ENCODE data around the gene STX12.
A peak's percentile ranks its signal among the peaks of the same experiment; 100 is the strongest.
"Not testable (repeated sequence)": the region's sequence is repeated elsewhere in the genome, so short reads cannot be mapped to it uniquely, and the experiment has no call there.

STX12 gene

GRCh38 chr1:27831568-27832410 is 58.8 kb downstream of the STX12 start:
- DNase-seq, result no peak

GRCh38 chr1:27832762-27833161 is 59.7 kb downstream of the STX12 start:
- no peak for DNase-seq

- no peak for DNase-seq
Measured at GRCh38 chr1:27833470-27833869, 60.5 kb downstream of the STX12 start.

- DNase-seq, result no peak
Measured at GRCh38 chr1:27835046-27835445, 62.0 kb downstream of the STX12 start.

DNA sequence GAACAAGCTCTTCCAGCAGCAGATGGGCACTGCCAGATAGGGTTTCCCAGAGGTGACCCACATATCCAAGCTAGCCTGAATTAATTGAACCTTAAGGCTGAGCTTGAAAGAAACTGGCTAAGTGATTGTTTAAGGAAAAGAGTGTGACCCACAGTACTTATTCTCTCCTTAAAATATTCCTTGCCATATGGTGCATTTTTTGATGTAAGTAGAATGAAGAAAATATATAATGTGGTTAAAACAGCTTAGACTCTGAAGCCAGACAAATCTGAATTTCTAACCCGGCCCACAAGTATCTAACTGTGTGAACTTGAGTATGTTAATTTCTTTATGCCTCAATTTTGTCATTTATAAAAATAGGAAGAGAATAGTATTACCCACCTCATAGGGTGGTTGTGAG is 62.5 kb downstream of the STX12 start:
- no peak for DNase-seq

DNA sequence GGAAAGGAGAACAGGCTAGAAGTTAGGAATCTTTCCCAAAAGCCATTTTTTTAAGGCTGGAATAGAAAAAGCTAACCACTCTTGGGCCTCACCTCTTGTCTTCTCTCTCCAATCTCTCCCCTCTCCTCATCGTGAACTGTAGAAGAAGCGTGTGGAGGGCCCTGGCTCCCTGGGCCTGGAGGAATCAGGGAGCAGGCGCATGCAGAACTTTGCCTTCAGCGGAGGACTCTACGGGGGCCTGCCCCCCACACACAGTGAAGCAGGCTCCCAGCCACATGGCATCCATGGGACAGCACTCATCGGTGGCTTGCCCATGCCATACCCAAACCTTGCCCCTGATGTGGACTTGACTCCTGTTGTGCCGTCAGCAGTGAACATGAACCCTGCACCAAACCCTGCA is 76.9 kb downstream of the STX12 start:
- DNase-seq, result no peak

- DNase-seq, result no peak
Measured at GRCh38 chr1:27855085-27855484, 82.1 kb downstream of the STX12 start.

- DNase-seq, result no peak
Measured at GRCh38 chr1:27856561-27857343, 83.7 kb downstream of the STX12 start.

DNA sequence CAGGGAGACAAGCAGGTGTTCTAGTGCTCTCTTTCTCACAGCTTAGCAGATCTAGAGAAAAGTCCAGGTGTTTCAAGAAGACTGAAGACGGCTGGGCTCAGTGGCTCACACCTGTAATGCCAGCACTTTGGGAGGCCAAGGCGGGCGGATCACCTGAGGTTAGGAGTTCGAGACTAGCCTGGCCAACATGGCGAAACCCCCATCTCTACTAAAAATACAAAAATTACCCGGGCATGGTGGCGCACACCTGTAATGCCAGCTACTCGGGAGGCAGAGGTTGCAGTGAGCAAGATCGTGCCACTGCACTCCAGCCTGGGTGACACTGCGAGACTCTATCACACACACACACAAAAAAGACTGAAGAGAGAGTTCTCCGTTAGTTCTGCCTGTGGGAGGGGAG is 84.5 kb downstream of the STX12 start:
- not testable (repeated sequence) for DNase-seq

- DNase-seq, result peak; percentile 86
Measured at GRCh38 chr1:27858072-27858948, 85.3 kb downstream of the STX12 start.

GRCh38 chr1:27858949-27859576 is 86.0 kb downstream of the STX12 start:
- DNase-seq, result no peak

DNA sequence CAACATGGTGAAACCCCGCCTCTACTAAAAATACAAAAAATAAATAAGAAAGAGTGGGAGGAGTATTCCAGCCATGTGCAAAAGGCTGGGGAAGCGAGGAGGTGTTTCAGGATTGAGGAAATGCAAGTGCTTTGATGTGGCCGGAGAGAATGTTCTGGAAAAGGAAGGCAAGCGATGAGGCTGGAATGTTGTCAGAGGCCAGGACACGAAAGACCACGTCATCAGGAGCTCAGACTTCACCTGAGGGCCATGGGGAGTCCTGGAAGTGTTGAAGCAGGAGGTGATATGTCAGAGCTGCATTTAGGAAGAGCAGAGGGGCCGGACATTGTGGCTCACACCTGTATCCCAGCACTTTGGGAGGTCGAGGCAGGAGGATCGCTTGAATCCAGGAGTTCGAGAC is 88.4 kb downstream of the STX12 start:
- no peak for DNase-seq

GRCh38 chr1:27862004-27862403 is 89.0 kb downstream of the STX12 start:
- DNase-seq, result no peak

- DNase-seq, result no peak
Measured at GRCh38 chr1:27862671-27863537, 89.9 kb downstream of the STX12 start.

GRCh38 chr1:27863538-27863915 is 90.5 kb downstream of the STX12 start:
- DNase-seq, result no peak

GRCh38 chr1:27864264-27864895 is 91.4 kb downstream of the STX12 start:
- peak; percentile 63 for DNase-seq

DNA sequence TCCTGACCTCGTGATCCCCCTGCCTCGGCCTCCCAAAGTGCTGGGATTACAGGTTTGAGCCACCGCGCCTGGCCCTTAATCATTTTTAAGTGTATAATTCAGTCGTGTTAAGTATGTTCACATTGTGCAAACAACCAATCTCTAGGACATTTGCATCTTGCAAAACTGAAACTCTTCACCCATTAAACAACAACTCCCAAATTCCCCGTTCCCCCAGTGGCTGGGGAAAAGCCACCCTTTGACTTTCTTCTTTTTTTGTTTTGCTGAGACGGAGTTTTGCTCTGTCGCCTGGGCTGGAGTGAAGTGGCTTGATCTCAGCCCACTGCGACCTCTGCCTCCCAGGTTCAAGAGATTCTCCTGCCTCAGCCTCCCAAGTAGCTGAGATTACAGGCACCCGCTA is 92.8 kb downstream of the STX12 start:
- DNase-seq, result no peak

- DNase-seq, result no peak
Measured at GRCh38 chr1:27868556-27868931, 95.5 kb downstream of the STX12 start.

DNA sequence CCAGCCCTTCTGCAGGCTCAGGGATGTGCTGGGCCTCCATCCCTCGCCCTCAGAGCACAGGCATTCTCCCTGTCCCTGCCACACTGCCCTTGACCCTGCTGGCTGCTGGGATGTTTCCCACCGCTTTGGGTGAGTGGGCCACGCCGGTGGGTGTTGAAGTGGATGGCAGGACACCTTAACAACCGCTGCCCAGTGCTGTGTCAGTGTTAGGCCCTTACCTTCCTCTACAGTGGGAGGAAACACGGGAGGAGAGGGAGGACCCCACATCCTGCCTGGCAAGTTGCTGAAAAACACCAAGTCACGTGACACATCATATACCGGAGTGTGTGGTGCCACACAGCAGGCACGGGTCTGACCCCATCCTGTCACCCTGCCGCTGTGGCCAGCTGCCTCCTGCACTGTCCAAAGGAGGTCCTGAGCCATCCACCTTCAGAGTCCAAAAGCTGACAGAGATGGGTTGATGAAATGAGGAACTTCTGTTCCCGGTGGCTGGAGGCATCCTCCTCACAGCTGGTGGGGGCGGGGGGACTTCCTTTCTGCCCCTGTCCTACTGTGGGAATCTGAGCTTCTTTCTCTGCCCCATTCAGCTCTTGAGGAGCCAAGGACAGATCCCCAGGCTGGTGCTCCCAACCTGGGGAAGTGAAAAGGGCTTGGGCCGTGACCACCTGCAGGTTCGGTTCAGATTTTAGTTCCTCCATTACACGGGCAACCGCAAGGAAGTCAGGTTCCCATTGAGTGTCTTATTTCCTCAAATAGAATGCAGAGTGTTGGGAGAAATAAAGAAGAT is 96.1 kb downstream of the STX12 start:
- peak; percentile 63 for DNase-seq

DNA sequence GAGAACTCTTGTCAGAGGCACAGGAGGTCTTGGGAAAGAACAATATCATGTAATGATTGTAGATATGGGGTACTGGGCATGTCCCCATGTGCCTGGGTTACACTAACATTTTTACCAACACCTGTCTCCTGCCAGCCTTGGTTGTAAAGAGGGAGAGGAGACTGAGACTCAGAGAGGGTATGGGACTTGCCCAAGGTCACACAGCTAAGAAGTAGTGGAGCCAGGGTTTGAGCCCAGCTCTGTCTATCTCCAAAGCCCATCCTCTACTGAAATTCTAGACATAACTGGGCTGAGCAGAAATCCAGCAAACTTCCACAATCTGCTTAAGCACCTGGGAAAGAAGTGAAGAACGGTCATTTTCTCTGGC is 96.7 kb downstream of the STX12 start:
- DNase-seq, result no peak

DNA sequence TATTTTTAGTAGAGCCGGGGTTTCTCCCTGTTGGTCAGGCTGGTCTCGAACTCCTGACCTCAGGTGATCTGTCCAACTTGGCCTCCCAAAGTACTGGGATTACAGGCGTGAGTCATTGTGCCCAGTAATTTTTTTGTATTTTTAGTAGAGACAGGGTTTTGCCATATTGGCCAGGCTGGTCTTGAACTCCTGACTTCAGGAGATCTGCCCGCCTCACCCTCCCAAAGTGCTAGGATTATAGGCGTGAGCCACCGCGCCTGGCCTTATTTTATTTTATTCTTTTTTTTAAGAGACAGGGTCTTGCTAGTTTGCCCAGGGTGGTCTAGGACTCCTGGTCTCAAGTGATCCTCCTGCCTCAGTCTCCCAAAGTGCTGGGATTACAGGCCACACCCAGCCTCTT is 98.1 kb downstream of the STX12 start:
- not testable (repeated sequence) for DNase-seq
